Activated CD8-positive, alpha-beta T cell treated with anti-CD3 and anti-CD28 coated beads, Interleukin-2, amount 10 ng/mL, durations not matched to agents 7 days and 5 days (primary cell): Measurements from ENCODE around the gene SLC1A3. TPM values are rescaled to one million over a fixed set of nuclear protein-coding genes. Genes with fewer than 3 reads are reported as not detected.

Experiments used
- ATAC-seq: fragments of 150-1000 bp; cut with Tn5 transposase; one replicate; pipeline ENCODE4 v1.10.0; 2021; ENCODE audit warnings: moderate library complexity
- CTCF ChIA-PET: fragments of 350-600 bp; sonication (Branson Sonifier 250); formaldehyde crosslinking; loops from one replicate; lab custom pipeline; 2021; ENCODE audit warnings: antibody characterized with exemption; lab: Charles Lee
- POLR2A ChIA-PET: fragments of 350-600 bp; sonication (Branson Sonifier 250); formaldehyde crosslinking; loops from one replicate; lab custom pipeline; 2021; ENCODE audit warnings: antibody characterized with exemption; lab: Charles Lee
- DNase-seq: peaks from one replicate; pipeline ENCODE4 v3.0.0-alpha.2; 2020
- H3K27ac Mint-ChIP-seq: one replicate; pipeline ENCODE4 v1.8.0; 2021; ENCODE audit warnings: mild to moderate bottlenecking, mixed read lengths
- H3K27me3 Mint-ChIP-seq: one replicate; pipeline ENCODE4 v1.8.0; 2021; ENCODE audit warnings: low read depth, mixed read lengths
- H3K36me3 Mint-ChIP-seq: one replicate; pipeline ENCODE4 v1.8.0; 2021; ENCODE audit warnings: low read depth, mixed read lengths
- H3K4me1 Mint-ChIP-seq: one replicate; pipeline ENCODE4 v1.8.0; 2021; ENCODE audit warnings: low read depth, mixed read lengths
- H3K4me3 Mint-ChIP-seq: one replicate; pipeline ENCODE4 v1.8.0; 2021; ENCODE audit warnings: mild to moderate bottlenecking, mixed read lengths
- H3K9me3 Mint-ChIP-seq: one replicate; pipeline ENCODE4 v1.8.0; 2022; ENCODE audit warnings: mixed read lengths; ENCODE audit not compliant: insufficient read depth
- total RNA-seq, 2 experiments: library from RNA; stranded (reverse); gene quantifications; one replicate each; pipeline ENCODE4 v1.2.3, GENCODE V29; 2021

The SLC1A3 gene
- total RNA-seq, 2 experiments from 2014 or later = not detected

DNA sequence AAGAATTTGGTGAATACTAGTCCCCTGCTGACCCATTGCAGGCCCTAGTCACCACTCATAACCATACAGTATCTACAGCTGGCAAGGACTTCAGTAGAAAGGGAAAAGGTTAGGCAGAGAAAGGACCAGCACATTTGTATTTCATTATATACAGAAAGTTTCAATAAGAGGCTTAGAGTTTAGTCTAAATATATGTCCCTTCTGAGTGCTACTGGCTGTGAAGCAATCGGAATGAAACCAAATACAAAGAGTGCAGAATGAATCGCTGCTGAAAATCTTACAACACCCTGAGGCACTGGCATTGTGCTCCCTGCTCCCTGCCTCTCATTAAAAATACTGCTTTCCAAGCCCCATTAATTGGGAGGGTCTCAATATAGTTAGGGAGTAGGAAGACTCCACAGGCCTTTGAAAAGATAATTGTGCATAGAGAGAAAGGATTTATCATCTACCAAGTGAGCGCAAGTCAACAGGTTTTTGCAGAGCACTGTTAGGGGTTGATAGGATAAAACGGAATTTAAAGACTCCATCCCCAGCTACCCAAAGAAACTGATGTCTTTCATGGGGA, 110.8 kb downstream of the SLC1A3 start:
- H3K27me3 Mint-ChIP-seq = peaks cover 2% of the 10 kb centered on the region
- ChIA-PET POLR2A (no interaction called here), CTCF (interaction anchor here (1.5 kb wide), 1 partner anchor 27 kb away, joined by 3 read pairs; no protein-coding TSS in a partner anchor)
- no peaks in the 10 kb centered on the region for H3K9me3 Mint-ChIP-seq
- H3K27ac Mint-ChIP-seq = no peak overlapping the region
- DNase-seq (no peak), ATAC-seq (no peak)
- no peaks in the 10 kb centered on the region for H3K4me1 Mint-ChIP-seq
- no peak overlapping the region for H3K4me3 Mint-ChIP-seq
- no peaks in the 10 kb centered on the region for H3K36me3 Mint-ChIP-seq

DNA sequence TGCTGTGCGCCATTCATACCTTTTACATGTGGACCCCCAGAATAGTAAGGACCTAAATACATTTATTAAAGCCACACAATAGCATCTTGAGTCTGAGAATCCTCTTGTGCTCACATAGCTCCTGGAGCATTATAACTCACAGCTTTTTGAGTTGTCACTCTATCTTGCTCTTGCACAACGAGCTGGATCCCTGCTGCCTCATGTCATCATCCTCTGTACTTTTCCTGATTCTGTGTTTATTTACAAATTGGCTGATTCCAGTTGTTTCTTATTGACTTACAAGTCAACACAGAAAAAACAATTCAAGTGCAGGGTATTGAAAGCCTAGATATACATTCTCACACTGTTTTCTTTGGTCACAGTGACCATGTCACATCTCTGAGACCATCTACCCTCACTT, 112.9 kb downstream of the SLC1A3 start:
- Mint-ChIP-seq H3K27ac (no peak overlapping the region), H3K4me1 (peaks cover 14% of the 10 kb centered on the region), H3K36me3 (no peaks in the 10 kb centered on the region), H3K4me3 (no peak overlapping the region), H3K27me3 (peaks cover 2% of the 10 kb centered on the region), H3K9me3 (no peaks in the 10 kb centered on the region)
- ATAC-seq = no peak
- POLR2A ChIA-PET = interaction anchor here (1.0 kb wide), 1 partner anchor 12 kb away, joined by 4 read pairs; no protein-coding TSS in a partner anchor
- CTCF ChIA-PET = interaction anchor here (1.0 to 1.4 kb wide), 4 partner anchors 10 to 29 kb away, joined by 3 to 7 read pairs (median 4); no protein-coding TSS in a partner anchor
- DNase-seq = no peak

DNA sequence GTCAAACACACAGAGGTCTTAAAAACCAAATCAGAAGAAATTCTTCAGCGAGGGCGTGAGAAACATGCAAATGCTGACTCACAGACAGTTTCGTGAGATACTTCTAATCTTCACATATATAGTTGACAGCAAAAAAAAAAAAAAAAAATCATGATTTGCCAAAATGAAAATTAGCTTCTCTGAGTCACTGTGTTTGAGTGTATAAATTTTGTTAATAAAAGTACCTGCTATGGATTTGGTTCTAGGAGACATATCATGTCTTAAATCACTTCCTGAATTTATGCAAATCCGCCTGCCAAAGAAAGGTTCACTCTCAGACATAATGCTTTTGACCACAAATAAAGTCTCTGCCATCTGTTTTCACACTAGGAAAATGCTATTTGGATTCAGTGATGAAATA, 114.3 kb downstream of the SLC1A3 start:
- Mint-ChIP-seq H3K27ac (no peak overlapping the region), H3K36me3 (no peaks in the 10 kb centered on the region), H3K4me3 (no peak overlapping the region), H3K27me3 (no peaks in the 10 kb centered on the region), H3K4me1 (peaks cover 24% of the 10 kb centered on the region), H3K9me3 (no peaks in the 10 kb centered on the region)
- DNase-seq (no peak), ATAC-seq (no peak)
- ChIA-PET CTCF (interaction anchor here (1.0 to 1.1 kb wide), 2 partner anchors 19 to 30 kb away, joined by 3 read pairs; no protein-coding TSS in a partner anchor), POLR2A (no interaction called here)

DNA sequence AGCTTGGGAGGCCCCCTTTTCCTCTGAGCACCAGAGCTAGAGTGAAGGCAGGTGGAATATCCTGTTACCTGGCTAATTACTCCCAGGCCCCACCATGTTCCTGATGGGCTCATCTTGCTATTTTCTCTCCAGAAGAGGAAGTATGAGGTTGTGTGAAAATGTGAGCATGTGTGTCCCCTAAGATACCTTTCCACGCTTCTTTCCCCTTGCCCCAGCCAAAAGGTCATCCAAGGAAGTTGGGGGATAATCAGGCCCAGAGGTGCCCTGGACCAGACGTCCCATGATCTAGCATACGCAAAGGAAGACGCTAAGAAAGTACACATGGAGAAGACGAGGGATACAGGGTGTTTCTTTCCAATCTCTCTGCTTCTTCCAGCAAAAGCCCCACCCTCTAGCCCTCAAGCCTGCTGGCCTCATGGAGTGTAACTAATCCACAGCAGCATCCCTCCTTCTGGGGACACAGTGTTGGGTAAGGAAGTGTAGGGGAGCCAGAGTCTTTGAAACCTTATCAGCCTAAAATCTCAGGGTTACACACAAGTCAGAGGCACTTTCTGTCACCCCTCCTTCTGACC, 115.3 kb downstream of the SLC1A3 start:
- Mint-ChIP-seq H3K9me3 (no peaks in the 10 kb centered on the region), H3K27ac (no peak overlapping the region), H3K27me3 (no peaks in the 10 kb centered on the region), H3K36me3 (no peaks in the 10 kb centered on the region), H3K4me1 (peaks cover 24% of the 10 kb centered on the region), H3K4me3 (no peak overlapping the region)
- CTCF ChIA-PET = interaction anchor here (0.9 to 1.2 kb wide), 3 partner anchors 27 to 31 kb away, joined by 3 read pairs; no protein-coding TSS in a partner anchor
- DNase-seq (no peak), ATAC-seq (no peak)
- POLR2A ChIA-PET = no interaction called here

DNA sequence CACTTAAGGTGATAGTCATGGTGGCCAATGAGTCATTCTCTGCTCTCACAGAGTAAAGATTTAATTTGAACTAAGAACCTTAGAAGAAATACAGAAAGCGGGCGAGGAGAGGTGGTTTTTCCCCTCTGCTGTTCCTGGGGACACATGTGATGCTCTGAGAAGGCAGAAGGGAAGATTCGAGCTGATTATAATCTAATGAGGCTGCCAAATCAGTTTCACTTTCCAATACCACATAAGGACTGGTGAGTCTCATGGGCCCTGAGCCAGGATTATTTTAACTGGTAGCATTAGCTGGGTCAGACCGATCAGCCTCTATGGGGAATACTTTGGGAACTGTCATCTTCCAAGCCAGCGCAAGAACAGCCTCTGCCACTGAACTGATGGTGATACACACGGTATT, 116.5 kb downstream of the SLC1A3 start:
- no peak overlapping the region for H3K4me3 Mint-ChIP-seq
- no peak for DNase-seq
- peaks cover 2% of the 10 kb centered on the region for H3K27me3 Mint-ChIP-seq
- ATAC-seq = no peak
- H3K36me3 Mint-ChIP-seq = no peaks in the 10 kb centered on the region
- H3K27ac Mint-ChIP-seq = no peak overlapping the region
- no peaks in the 10 kb centered on the region for H3K9me3 Mint-ChIP-seq
- peaks cover 24% of the 10 kb centered on the region for H3K4me1 Mint-ChIP-seq
- POLR2A ChIA-PET = no interaction called here
- CTCF ChIA-PET = no interaction called here

DNA sequence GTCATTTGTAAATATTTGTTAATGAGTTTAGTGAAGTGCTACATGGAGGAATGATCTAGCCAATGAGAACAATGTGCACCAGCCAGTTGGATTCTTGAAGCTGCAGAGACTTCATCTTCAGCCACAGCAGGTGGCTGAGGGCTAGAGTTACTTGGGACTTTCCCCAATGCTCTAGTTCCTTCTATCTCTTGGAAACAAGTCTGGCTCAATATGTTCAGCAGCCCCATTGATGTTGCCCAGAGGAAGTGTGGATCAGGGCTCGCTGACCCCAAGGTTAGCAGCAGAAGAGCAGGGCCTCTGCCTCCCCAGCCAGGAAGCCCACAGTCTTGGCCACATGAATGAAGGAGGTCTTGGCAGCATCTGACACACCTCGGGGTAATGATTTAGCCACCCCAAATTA, 117.5 kb downstream of the SLC1A3 start:
- ATAC-seq = no peak
- H3K4me3 Mint-ChIP-seq = peak overlapping the region; percentile 71
- DNase-seq = no peak
- peaks cover 2% of the 10 kb centered on the region for H3K27me3 Mint-ChIP-seq
- no peaks in the 10 kb centered on the region for H3K36me3 Mint-ChIP-seq
- H3K9me3 Mint-ChIP-seq = no peaks in the 10 kb centered on the region
- ChIA-PET CTCF (interaction anchor here (1.1 to 1.7 kb wide), 4 partner anchors 13 to 34 kb away, joined by 3 to 12 read pairs (median 4); no protein-coding TSS in a partner anchor), POLR2A (interaction anchor here (0.7 kb wide), 1 partner anchor 36 kb away, joined by 3 read pairs; no protein-coding TSS in a partner anchor)
- peak overlapping the region; percentile 81 for H3K27ac Mint-ChIP-seq
- peaks cover 24% of the 10 kb centered on the region for H3K4me1 Mint-ChIP-seq

DNA sequence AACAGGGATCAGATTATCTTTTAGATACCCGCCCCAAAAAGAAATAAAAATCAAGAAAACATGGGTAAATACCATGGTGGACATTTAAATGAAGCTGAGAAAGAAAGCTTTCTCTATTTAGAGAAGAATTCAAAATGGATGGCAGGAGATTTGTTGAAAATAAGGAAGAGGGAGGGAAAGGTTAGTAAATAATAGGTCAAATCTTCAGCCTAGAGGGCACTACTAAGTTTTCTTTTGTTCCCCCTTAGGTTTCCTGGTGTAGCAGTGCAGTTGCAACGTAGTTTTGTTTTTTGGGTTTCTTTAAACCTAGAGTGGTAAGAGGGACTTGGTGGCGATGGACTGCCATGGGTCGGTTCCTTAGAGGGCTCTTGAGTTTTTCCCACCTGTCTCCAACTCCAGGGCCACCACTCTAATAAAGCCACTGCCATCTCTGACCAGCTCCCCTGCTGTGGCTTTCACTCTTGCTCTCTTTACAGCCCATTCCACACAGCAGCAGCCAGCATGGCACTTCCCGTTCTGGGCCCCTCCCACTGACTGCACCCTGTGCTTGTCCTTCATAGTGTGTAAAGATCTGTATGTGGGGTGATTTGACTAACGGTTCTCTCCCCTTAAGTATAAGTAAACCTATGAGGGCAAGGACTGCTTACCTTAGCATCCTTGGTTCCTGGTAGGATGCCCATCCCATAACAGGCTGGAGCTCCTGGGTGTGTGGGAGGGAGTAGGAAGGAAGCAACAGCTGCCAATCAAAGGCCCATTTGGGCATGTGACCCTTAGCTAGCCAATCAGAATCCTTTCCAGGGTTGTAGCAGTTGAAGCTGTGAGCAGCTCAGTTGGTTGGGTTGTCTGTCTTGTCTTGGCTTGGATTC, 118.3 kb downstream of the SLC1A3 start:
- peaks cover 2% of the 10 kb centered on the region for H3K27me3 Mint-ChIP-seq
- H3K27ac Mint-ChIP-seq = peak overlapping the region; percentile 81
- ATAC-seq (peak; percentile 86), DNase-seq (peak; percentile 51)
- CTCF ChIA-PET = interaction anchor here (0.6 to 1.7 kb wide), 8 partner anchors 12 to 281 kb away, joined by 3 to 12 read pairs (median 3); no protein-coding TSS in a partner anchor
- no peaks in the 10 kb centered on the region for H3K36me3 Mint-ChIP-seq
- H3K4me3 Mint-ChIP-seq = peak overlapping the region; percentile 71
- no peaks in the 10 kb centered on the region for H3K9me3 Mint-ChIP-seq
- POLR2A ChIA-PET = interaction anchor here (0.7 to 1.3 kb wide), 2 partner anchors 37 to 151 kb away, joined by 3 read pairs; no protein-coding TSS in a partner anchor
- H3K4me1 Mint-ChIP-seq = peaks cover 26% of the 10 kb centered on the region

DNA sequence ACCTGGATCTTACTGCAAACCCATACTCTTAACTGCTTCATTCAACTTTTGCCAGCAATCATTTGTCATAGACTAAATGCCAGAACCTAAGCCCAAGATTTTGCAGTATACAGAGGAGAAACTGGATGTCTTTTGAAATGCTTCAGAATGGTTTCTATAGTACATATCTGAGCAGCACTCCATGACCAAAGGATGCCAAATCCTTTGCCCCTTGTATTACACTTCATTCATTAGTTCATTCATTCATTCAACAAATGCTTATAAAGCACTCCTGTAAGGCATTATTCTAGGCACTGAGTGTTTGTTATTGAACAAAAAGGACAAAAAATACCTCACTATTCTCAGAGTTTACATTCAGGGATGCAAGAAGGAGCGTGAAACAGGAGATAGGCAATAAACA, 119.9 kb downstream of the SLC1A3 start:
- POLR2A ChIA-PET = no interaction called here
- CTCF ChIA-PET = no interaction called here
- no peak for ATAC-seq
- no peak for DNase-seq
- H3K27ac Mint-ChIP-seq = no peak overlapping the region
- peaks cover 2% of the 10 kb centered on the region for H3K27me3 Mint-ChIP-seq
- H3K36me3 Mint-ChIP-seq = no peaks in the 10 kb centered on the region
- H3K4me3 Mint-ChIP-seq = no peak overlapping the region
- no peaks in the 10 kb centered on the region for H3K9me3 Mint-ChIP-seq
- H3K4me1 Mint-ChIP-seq = peaks cover 26% of the 10 kb centered on the region

DNA sequence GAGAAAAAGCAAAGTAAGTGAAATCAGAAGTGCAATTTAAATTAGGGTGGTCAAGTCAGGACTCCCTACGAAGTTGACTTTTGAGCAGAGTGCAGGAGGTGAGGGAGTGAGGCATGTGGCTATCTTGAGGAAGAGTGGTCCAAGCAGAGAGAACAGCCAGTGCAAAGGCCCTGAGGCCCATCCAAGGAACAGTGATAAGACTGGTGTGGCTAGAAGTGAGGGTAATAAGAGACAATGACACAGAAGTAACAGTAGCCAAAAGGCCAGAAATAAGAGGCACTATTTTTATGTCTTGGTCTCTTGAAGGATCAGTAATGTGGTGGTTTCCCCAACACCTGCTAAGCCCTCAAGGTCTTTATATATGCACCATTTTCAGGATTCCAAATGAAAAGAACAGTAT, 120.4 kb downstream of the SLC1A3 start:
- no peaks in the 10 kb centered on the region for H3K9me3 Mint-ChIP-seq
- H3K36me3 Mint-ChIP-seq = no peaks in the 10 kb centered on the region
- no peak overlapping the region for H3K4me3 Mint-ChIP-seq
- ATAC-seq = no peak
- ChIA-PET POLR2A (no interaction called here), CTCF (interaction anchor here (1.3 to 1.4 kb wide), 2 partner anchors 13 to 31 kb away, joined by 3 read pairs; no protein-coding TSS in a partner anchor)
- DNase-seq = no peak
- peaks cover 2% of the 10 kb centered on the region for H3K27me3 Mint-ChIP-seq
- no peak overlapping the region for H3K27ac Mint-ChIP-seq
- peaks cover 26% of the 10 kb centered on the region for H3K4me1 Mint-ChIP-seq

DNA sequence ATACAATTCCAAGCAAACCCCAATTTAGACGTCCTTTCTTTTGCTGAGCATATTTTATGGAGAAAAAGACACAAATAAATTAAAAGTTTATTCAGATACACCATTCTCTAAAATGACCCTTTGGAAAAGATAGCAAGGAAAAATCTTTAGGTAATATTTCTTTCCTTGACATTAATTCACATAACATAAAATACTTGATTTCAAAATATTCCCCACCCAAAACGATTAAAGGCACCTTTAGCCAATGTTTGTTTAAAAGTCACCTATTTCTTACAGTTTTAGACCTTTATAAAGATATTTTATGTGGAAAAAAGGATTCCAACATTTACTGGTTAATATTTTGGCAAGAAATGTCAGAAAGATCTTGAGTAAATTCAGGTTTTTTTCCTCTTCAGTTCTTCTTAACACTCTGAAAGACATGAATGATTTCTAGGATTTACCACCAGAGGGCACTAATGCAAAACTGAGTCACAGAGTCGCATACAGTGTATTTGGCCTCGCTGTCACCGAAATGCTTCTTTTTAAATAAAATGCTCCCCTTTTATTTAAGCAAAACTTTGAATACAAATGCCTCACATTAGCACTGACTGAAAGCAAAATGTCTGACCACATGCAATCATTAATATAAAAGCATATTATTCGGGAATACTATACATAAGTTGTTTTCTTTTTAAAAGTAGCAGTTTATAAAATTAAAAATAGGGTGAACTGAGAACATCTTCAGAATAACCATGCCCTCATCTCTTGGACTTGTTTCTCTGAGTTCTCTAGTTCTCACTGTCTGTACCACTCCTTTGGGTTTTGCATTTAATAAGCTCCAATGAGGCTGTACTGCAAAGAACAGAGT, 122.5 kb downstream of the SLC1A3 start:
- Mint-ChIP-seq H3K9me3 (no peaks in the 10 kb centered on the region), H3K27ac (no peak overlapping the region), H3K4me3 (no peak overlapping the region), H3K36me3 (no peaks in the 10 kb centered on the region), H3K4me1 (peaks cover 16% of the 10 kb centered on the region), H3K27me3 (peaks cover 2% of the 10 kb centered on the region)
- POLR2A ChIA-PET = interaction anchor here (3.0 kb wide), 1 partner anchor 147 kb away, joined by 10 read pairs; the partner anchor contains the start of gene NIPBL
- ATAC-seq (no peak), DNase-seq (peak; percentile 44)
- CTCF ChIA-PET = interaction anchor here (0.6 to 3.5 kb wide), 17 partner anchors 11 to 642 kb away, joined by 3 to 27 read pairs (median 3); partner anchors contain the start of gene NUP155
